Mesodermal cell (in vitro differentiated cells): ENCODE results near the gene GNAT3.

Experiments
- H3K27ac ChIP-seq: 2 replicates; pipeline ENCODE4 v1.7.0; 2013; ENCODE audit warnings: mild to moderate bottlenecking, low read depth, low read length, moderate library complexity; ENCODE audit not compliant: severe bottlenecking
- H3K36me3 ChIP-seq: 2 replicates; pipeline ENCODE4 v1.7.1; 2013; ENCODE audit warnings: mild to moderate bottlenecking, low read length, moderate library complexity; ENCODE audit not compliant: control insufficient read depth, insufficient read depth
- H3K4me1 ChIP-seq: one replicate; pipeline ENCODE4 v1.7.1; 2013; ENCODE audit warnings: mild to moderate bottlenecking, low read length; ENCODE audit not compliant: insufficient read depth, control insufficient read depth, poor library complexity, severe bottlenecking
- H3K4me3 ChIP-seq: 2 replicates; pipeline ENCODE4 v1.7.0; 2013; ENCODE audit warnings: low read length, control low read depth, mild to moderate bottlenecking; ENCODE audit not compliant: insufficient read depth, poor library complexity, severe bottlenecking; ENCODE audit errors: extremely low read depth
- H3K9me3 ChIP-seq: 2 replicates; pipeline ENCODE4 v1.7.1; 2013; ENCODE audit warnings: mild to moderate bottlenecking, low read length, moderate library complexity; ENCODE audit not compliant: control insufficient read depth
- WGBS, 2 experiments: methylation state at CpG; one replicate each; pipeline ENCODE4 v1.1.5; 2013; ENCODE audit warnings: missing lambda C conversion rate in 2 of 2; ENCODE audit not compliant: insufficient coverage in 2 of 2; 5-methylcytosine and 5-hydroxymethylcytosine counted together

GNAT3 gene

GRCh38 chr7:80420876-80421275, 91.0 kb downstream of the GNAT3 start:
- H3K4me1 ChIP-seq = no peaks in the 10 kb centered on the region
- H3K27ac ChIP-seq = no peak overlapping the region
- no CpG with 5 or more reads among the region's 2 CpGs for WGBS, 2 experiments
- no peak overlapping the region for H3K4me3 ChIP-seq
- no peaks in the 10 kb centered on the region for H3K9me3 ChIP-seq
- no peaks in the 10 kb centered on the region for H3K36me3 ChIP-seq

DNA sequence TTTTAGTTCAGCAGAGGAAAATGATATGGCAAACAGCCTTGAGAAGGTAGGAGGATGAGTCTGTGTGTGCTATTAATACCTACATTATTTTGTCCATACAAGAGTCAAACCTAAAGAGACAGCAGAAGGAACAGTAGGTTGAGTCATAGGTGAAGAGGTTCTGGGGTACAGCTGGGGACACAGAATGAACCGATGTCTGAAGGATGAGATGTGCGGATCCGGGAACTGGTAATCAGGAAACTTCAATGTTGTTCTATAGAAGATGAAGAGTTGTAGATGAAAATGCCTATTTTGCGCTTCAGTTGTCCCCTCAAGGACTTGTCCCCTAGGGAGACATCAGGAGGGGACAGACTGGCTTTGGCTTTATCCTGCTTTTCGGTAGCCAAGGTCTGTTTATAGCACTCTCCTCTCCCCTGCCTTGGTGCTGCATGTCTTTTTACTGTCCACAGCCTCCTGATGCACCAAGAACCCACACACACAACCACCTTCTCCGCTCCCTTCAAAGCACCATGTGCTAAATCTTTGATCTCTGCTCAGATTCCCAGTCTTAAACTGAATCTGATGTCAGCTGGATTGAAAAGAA, 94.6 kb downstream of the GNAT3 start:
- Histone ChIP-seq H3K4me3 (no peak overlapping the region), H3K27ac (no peak overlapping the region), H3K36me3 (no peaks in the 10 kb centered on the region), H3K4me1 (no peaks in the 10 kb centered on the region), H3K9me3 (no peaks in the 10 kb centered on the region)
- 85 to 89% methylated on average over 5 to 6 of the region's 6 CpGs for WGBS, 2 experiments

DNA sequence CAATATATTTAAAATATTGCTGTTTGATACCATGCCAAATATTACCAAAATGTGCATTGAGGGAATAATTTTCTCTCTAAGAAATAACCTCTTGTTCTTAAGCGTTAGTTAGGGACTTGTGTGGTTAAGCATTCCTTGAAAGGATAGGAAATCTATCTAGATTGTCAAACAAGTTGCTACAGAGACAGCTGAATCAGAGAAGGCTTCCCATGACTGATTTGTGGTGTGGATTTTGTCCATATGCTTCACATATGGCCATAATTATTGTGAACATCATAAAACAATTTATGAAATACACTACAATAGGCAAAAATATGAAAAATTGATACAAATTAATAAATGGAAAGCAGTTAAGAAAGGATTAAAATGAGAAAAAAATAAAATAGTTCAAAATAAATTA, 96.3 kb downstream of the GNAT3 start:
- no peaks in the 10 kb centered on the region for H3K4me1 ChIP-seq
- H3K4me3 ChIP-seq = no peak overlapping the region
- no peaks in the 10 kb centered on the region for H3K9me3 ChIP-seq
- no peak overlapping the region for H3K27ac ChIP-seq
- no CpG with 5 or more reads among the region's 1 CpG for WGBS, 2 experiments
- H3K36me3 ChIP-seq = no peaks in the 10 kb centered on the region

- Histone ChIP-seq H3K27ac (no peak overlapping the region), H3K4me1 (no peaks in the 10 kb centered on the region), H3K36me3 (no peaks in the 10 kb centered on the region), H3K4me3 (no peak overlapping the region), H3K9me3 (no peaks in the 10 kb centered on the region)
- WGBS, 2 experiments = 80% methylated on average over 1 of the region's 3 CpGs; no CpG with 5 or more reads in 1 of the 2 experiments
Measured at GRCh38 chr7:80415114-80415513, 96.8 kb downstream of the GNAT3 start.

- Histone ChIP-seq H3K27ac (no peak overlapping the region), H3K4me3 (no peak overlapping the region), H3K9me3 (no peaks in the 10 kb centered on the region), H3K4me1 (no peaks in the 10 kb centered on the region), H3K36me3 (no peaks in the 10 kb centered on the region)
- 100% methylated on average over 2 of the region's 2 CpGs for WGBS, 2 experiments
Measured at GRCh38 chr7:80414331-80414730, 97.5 kb downstream of the GNAT3 start.

DNA sequence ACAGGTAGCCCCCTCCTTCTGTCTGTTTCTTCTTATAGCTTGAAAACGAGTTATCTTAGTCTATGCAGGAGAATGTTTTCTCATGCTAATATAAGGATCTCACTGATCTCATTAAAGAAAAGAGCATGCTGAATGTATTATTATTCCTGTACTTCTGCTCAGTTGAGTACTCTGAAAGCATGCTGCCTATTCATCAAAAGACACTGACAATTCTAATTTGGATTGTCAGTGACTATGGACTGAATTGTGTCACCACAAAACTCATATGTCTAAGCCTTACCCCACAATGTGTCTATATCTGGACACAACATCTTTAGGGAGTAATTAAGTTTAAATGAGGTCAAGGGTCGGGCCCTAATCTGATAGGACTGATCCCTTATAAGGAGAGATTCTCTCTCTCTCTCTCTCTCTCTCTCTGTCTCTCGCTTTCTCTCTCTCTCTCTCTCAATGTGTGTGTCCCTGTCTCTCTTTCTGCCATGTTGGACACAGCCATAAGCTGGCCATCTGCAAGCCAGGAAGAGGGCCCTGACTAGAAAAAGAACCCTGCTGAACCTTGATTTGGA, 98.4 kb downstream of the GNAT3 start:
- no peak overlapping the region for H3K4me3 ChIP-seq
- no peaks in the 10 kb centered on the region for H3K36me3 ChIP-seq
- H3K4me1 ChIP-seq = no peaks in the 10 kb centered on the region
- no peak overlapping the region for H3K27ac ChIP-seq
- no peaks in the 10 kb centered on the region for H3K9me3 ChIP-seq
- WGBS, 2 experiments = 80% methylated on average over 1 of the region's 3 CpGs; no CpG with 5 or more reads in 1 of the 2 experiments

GRCh38 chr7:80412842-80413241, 99.0 kb downstream of the GNAT3 start:
- Histone ChIP-seq H3K4me3 (no peak overlapping the region), H3K36me3 (no peaks in the 10 kb centered on the region), H3K27ac (no peak overlapping the region), H3K9me3 (no peaks in the 10 kb centered on the region), H3K4me1 (no peaks in the 10 kb centered on the region)
- no CpG with 5 or more reads among the region's 1 CpG for WGBS, 2 experiments

DNA sequence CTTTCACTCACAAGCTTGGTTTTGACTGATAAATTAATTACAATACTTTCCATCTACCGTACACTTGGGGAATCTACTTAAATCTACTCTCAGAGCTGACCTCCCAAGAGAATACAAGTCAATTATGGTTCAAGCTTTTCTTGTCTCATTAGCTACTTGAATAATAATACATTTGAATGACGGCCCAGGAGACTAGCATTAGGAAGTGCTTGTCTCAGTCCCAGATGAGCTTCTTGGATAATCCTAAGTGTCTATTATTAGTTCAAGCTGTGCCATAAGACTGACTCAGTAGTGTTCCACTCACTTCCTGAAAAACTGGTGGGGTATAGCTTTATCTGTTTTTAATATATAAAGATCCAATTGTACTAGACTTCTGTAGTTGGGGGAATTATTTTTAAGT, 100.2 kb downstream of the GNAT3 start:
- WGBS, 2 experiments = no CpG with 5 or more reads among the region's 2 CpGs
- no peaks in the 10 kb centered on the region for H3K36me3 ChIP-seq
- H3K4me3 ChIP-seq = no peak overlapping the region
- no peak overlapping the region for H3K27ac ChIP-seq
- H3K4me1 ChIP-seq = no peaks in the 10 kb centered on the region
- no peaks in the 10 kb centered on the region for H3K9me3 ChIP-seq

DNA sequence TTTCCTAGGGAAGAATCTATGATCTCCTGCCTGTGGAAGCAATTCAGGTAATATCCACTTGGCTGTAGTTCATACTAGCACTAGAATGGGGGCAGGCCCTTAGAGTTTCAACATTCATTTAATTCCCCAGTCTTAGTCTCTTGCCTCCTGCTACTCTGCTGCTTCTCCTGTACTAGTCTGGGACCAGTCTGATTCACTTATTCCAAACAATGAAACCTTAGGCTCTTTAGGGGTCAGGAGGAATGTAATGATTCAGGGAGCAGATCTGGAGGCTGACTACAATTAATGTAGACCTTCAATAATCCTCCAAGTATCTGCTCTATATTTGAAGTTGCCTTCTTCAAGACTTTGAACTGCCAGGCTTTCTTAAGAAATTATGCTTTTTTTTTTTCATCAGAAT, 101.8 kb downstream of the GNAT3 start:
- Histone ChIP-seq H3K36me3 (no peaks in the 10 kb centered on the region), H3K9me3 (no peaks in the 10 kb centered on the region), H3K4me1 (no peaks in the 10 kb centered on the region), H3K27ac (no peak overlapping the region), H3K4me3 (no peak overlapping the region)
